Measurements from ENCODE around the gene GRIN1. TPM values are rescaled to one million over a fixed set of nuclear protein-coding genes. Genes with fewer than 3 reads are reported as not detected.

The GRIN1 gene
- total and polyA plus RNA-seq, 2 of the 13 experiments (the other 11 are each of a cell fraction or from before 2014, with no cell fraction given): 0.13 TPM; not detected in 1

- peak; percentile 33 for TF ChIP-seq TAF15 (IDR thresholded peaks at IDR 0.05; ENCODE audit: low read depth, low read length, poor library complexity, severe bottlenecking)
- no peak for TF ChIP-seq JARID2 (CRISPR knock-in tag; IDR thresholded peaks at IDR 0.05; ENCODE audit: insufficient replicate concordance)
- no peak for TF ChIP-seq ISX (CRISPR knock-in tag; conservative IDR thresholded peaks at IDR 0.05)
- TF ChIP-seq RERE (CRISPR knock-in tag; IDR thresholded peaks at IDR 0.05; ENCODE audit: low read depth): no peak
- TF ChIP-seq ZKSCAN5 (CRISPR knock-in tag; IDR thresholded peaks at IDR 0.05): no peak
- 0 out of 2 replicates have a peak, but pooled peaks have one; percentile 28 for TF ChIP-seq CBX5 (CRISPR knock-in tag; IDR thresholded peaks at IDR 0.05; ENCODE audit: borderline replicate concordance)
- no peak for TF ChIP-seq ZBTB46 (CRISPR knock-in tag; IDR thresholded peaks at IDR 0.05; ENCODE audit: borderline replicate concordance)
- peak; percentile 100 for TF ChIP-seq ELF1 (CRISPR knock-in tag; IDR thresholded peaks at IDR 0.05)
- TF ChIP-seq ZBTB10 (CRISPR knock-in tag; IDR thresholded peaks at IDR 0.05; ENCODE audit: borderline replicate concordance): peak; percentile 54; the same call in 1 of the 2 replicates
- TF ChIP-seq ZFP37 (CRISPR knock-in tag; IDR thresholded peaks at IDR 0.05; ENCODE audit: borderline replicate concordance): no peak
- no peak for TF ChIP-seq ZZZ3 (CRISPR knock-in tag; IDR thresholded peaks at IDR 0.05; ENCODE audit: borderline replicate concordance)
- TF ChIP-seq SP4 (CRISPR knock-in tag; IDR thresholded peaks at IDR 0.05): peak; percentile 94
- no peak for TF ChIP-seq ZNF460 (CRISPR knock-in tag; IDR thresholded peaks at IDR 0.05; ENCODE audit: borderline replicate concordance)
- TF ChIP-seq NFYC (CRISPR knock-in tag; IDR thresholded peaks at IDR 0.05): peak; percentile 95
- peak; percentile 82; the same call in 1 of the 2 replicates for TF ChIP-seq MTA1 (CRISPR knock-in tag; IDR thresholded peaks at IDR 0.05; ENCODE audit: borderline replicate concordance)
- TF ChIP-seq ESRRA (CRISPR knock-in tag; IDR thresholded peaks at IDR 0.05; ENCODE audit: low read depth): peak; percentile 100
- TF ChIP-seq DPF2 (CRISPR knock-in tag; IDR thresholded peaks at IDR 0.05; ENCODE audit: borderline replicate concordance, low read depth): no peak; the same call in 1 of the 2 replicates
- TF ChIP-seq ZC3H13 (CRISPR knock-in tag; IDR thresholded peaks at IDR 0.05): peak; percentile 96; the same call in 1 of the 2 replicates
- peak; percentile 93 for TF ChIP-seq IRF2 (CRISPR knock-in tag; IDR thresholded peaks at IDR 0.05)
Measured at GRCh38 chr9:137200311-137201204, 61.6 kb downstream of the GRIN1 start, which contains the start of gene TPRN (continued).

Data from HepG2 (cell line).